Right renal cortex interstitium (tissue), 3 donors: ENCODE measurements around the gene PLRG1. TPM values are rescaled to one million over a fixed set of nuclear protein-coding genes. Genes with fewer than 3 reads are reported as not detected.
"Not testable (repeated sequence)": the region's sequence is repeated elsewhere in the genome, so short reads cannot be mapped to it uniquely, and the experiment has no call there.

ENCODE experiments used
- DNase-seq, 3 donors: peaks; one replicate each; pipeline ENCODE4 v3.0.0-alpha.2; 2013; ENCODE audit warnings: low read depth in 3 of 3, low spot score in 2 of 3
- polyA plus RNA-seq, 3 donors: library from polyadenylated mRNA; unstranded; fragments of 120-200 nt; gene quantifications; one replicate each; pipeline ENCODE4 v1.2.1, GENCODE V29; 2013; ENCODE audit not compliant: insufficient read length in 3 of 3

The PLRG1 gene
- polyA plus RNA-seq: 100 to 1,000 TPM; 116 to 126 (median 125) TPM

DNA sequence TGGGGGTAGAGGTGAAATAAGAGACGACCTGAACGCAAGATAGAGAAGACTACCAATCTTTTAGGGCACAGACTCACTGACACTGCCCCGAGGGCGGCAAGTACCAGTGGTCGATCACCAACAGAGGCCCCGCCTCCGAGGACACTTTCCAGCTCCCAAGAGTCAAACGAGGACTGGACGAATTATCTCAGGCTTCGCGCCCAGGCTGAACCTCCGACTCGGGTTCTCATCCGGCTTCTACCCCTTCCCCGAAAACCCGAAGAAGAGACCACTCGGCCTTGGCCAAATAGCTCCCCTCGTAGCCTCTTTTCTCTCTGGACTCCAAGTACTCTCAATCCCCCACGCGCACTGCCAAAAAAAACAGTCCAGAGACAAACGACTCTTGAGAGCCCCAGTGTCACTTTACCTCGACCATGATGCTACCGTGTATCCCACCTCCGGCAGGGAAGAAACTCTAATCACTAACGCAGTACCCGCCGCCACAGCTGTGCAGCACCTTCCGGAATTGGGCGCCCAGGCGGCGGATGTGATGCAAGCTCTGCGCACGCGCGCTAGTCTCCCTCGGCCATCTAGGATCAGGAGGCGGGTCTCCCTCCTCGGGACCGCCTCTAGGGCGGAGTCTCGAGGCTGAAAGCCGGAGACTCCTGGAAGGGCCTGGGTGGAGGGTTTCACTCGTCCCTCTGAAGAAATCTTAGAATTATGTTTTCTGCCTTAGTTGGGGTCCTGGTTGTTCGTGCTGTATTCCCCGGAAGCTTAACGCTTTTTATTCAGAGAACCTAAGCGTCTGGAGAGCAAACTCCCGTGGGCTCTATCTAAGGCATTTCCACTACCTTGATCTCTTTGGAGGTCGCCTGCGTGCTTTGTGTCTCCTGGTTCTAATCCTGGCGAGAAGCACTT, at the start of gene PLRG1:
PLRG1 (minus strand) TSS at position 507 of the 897 bp plus-strand sequence; CDS start at position 415, 92 bp downstream.
- DNase-seq: peak; percentile 91 to 96 (median 95)

DNA sequence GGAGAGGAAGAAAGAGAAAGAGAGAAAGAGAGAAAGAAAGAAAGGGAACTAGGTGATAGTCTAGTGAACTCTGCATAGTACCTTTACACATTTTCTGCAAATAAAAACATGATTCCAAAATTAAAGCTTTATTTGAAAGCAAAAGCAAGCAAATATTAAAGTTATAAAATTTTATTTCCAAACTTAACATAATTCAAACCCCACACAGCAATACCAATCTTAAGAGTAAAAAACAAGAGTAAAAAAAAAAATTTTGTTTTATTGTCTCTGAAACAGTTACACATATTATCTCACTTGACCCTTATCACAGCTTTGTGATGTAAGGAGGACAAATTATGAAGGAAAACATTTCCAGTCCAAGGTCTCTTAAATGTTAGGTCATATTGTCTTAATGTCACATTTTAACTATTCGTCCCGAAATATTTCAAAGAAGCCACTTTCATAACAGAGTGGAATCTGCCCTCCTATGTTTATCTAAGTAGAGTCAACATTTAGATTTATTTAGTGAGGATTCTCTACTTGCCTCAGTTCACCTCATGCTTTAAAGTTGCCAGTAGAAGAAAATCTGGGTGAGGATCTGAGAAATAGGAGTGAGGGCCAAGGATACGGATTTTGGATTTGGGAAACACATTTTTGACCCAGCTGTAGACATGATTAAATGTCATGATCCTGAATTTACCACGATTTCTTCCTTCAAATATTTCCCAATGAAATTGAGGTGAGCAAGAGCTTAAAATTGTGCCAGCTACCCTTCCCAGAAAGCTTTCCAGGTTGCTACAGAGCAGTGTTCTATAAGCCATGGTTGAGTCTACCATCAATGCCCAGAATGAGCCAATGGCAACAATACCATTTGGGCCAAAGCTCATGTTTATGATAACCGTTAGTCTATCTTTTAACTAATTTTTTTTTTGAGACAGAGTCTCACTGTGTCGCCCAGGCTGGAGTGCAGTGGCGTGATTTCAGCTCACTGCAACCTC, 47.9 kb upstream of the PLRG1 start:
- no peak for DNase-seq

DNA sequence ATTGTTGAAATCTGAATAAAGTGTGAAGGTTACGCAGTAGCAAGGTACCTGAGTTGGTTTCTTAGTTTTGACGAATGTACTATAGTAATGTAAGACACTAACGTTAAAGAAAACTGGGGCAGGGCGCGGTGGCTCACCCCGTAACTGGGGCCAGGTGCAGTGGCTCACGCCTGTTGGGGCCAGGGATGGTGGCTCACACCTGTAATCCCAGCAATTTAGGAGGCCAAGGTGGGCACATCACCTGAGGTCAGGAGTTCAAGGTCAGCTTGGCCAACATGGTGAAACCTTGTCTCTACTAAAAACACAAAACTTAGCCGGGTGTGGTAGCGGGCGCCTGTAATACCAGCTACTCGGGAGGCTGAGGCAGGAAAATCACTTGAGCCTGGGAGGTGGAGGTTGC, 47.1 kb upstream of the PLRG1 start:
- not testable (repeated sequence) for DNase-seq

DNA sequence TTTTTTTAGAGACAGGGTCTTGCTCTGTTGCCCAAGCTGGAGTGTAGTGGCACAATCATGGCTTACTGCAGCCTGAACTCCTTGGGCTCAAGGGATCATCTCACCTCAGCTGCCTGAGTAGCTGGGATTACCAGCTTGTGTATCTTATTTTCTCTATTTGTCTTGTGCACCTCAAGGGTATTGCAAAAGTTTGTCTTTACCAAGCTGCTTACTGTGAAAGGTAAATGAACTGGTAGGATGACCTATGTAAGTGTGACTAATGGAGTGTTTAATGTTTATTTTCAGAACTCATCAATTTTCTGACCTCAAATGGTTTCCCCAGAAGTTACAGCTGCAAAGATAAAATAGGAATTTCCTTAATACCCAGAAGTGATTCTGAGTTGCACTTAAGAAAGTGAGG, 45.6 kb upstream of the PLRG1 start:
- no peak for DNase-seq

DNA sequence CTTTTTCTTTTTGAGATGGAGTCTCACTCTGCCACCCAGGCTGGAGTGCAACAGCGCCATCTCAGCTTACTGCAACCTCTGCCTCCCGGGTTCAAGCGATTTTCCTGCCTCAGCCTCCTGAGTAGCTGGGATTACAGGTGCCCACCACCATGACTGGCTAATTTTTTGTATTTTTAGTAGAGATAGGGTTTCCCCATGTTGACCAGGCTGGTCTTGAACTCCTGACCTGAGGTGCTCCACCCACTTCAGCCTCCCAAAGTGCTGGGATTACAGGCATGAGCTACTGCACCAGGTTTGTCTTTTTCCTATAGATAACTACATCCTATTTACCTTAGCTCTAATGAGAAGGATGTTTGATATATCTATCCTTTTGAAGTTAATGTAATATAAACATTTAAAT, 44.1 kb upstream of the PLRG1 start:
- not testable (repeated sequence) for DNase-seq

DNA sequence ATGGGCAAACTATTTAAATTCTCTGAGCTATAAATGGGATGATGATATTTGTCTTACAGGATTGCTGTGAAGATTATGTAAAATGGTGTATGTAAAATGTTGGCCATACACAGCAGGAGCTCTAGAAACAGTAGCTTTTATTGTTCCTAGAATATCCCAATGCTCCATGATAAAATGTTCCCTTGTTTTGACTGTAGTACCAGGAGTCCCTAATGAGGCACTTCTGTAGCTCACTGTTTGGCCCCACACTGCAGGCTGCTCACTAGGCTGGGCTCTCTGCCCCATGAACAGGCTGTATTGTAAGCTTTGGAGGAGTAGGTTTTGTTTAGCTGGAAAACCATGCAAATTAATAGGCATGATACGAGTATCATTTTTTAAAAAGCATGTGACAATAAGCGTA, 43.7 kb upstream of the PLRG1 start:
- no peak for DNase-seq

DNA sequence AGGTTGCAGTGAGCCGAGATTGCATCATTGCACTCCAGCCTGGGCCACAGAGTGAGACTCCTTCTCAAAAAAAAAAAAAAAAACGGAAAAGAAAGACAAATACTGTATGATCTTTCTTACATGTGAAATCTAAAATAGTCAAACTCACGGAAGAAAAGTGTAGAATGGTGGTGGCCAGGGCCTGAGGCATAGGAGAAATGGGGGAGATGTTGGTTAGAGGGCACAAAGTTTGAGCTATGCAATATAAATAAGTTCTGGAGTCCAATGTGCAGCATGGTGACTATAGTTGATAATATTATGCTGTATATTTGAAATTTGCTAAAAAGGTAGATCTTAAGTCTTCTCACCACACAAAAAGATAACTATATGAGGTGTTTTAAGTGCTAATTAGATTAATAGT, 41.7 kb upstream of the PLRG1 start:
- no peak for DNase-seq

DNA sequence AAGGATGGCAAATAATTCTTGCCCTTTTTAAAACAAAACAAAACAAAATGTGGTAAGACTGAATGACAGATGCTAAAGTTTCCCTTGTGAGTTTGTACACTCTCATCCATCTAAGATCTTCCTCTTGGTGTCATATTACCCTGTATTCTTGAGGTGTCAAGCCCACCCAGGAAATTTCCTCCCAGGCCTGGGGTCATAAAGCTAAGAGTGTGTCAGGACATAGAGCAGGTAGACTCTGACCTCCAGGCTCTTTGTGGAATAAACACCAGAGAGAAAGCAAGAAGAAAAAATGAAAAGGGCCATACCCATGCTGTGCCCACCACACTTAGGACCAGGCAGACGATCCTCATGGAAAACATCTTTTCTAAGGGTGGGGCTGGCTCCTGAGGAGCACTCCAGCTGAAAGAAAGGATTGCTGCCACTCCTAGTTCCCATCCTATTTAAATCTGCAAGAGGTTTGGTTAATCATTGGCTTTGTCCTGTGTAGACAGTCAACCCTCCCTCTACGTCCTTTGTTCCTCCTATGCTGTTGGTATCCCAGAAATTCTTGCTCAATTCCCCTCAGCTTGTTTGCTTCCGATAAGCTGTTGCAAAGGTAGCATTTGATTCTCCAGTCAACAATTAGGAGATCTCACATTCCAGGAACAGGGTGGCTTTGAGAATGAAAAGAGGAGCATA, 40.3 kb upstream of the PLRG1 start, which contains the start of gene FGA:
FGA (minus strand) TSS at position 414 of the 678 bp plus-strand sequence; CDS start at position 359, 55 bp downstream.
- no peak for DNase-seq

DNA sequence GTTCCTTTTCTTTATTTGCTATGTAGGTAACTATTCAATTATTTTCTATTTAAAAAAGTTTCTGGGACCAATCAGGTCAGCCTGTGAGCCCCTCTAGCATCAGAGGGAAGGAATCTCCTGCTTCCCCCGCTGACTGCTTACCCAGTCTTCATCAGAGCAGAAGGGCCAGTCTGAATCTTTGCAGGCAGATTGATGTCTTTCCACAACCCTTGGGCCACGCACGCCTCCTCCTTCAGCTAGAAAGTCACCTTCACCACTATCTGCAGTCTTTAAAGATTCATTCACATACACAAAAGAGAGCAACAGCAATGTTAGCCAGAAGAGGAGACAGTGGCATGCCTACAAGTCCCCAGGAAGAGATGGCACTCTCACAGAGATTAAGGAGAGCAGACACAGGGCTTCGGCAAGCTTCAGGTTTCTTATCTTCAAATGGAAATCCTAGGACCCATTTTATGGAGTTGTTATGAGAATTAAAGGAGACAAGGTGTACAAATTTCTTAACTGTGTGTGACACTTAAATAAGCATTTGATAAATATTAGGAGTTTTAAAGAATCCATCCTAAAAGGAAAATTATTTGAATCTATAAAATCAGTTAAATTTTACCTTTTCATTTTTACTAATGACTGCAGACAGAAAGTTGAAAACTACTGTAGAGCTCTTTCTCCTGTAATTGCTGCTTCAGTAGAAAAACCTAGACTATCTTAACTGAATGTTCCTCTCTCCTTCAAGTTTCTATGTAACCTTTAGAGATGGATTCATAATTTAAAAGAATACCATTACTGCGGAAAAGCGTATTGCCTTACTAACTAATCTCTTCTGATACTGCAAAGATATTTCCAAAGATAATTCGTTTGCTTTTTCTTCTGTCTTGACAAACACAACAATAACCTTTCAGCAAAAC, 39.3 kb upstream of the PLRG1 start:
- no peak for DNase-seq

DNA sequence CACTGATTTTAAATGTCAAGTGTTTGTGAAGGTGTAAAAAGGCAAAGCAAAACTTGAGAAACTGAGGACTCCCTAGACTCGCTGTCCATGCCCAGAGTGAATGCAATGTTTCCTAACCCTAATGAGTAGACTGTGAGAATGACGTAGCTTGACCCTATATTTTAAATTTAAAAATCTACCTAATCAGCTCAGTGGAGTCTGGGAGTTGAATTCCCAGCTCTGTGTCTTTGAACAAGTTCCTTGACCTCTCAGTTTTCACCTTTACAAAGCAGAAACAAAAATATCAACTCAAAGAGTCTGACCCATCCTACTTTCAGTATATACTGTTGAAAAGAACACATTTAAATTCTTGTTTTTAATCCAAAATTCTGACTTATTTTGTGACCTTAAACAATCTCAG, 38.0 kb upstream of the PLRG1 start:
- no peak for DNase-seq

DNA sequence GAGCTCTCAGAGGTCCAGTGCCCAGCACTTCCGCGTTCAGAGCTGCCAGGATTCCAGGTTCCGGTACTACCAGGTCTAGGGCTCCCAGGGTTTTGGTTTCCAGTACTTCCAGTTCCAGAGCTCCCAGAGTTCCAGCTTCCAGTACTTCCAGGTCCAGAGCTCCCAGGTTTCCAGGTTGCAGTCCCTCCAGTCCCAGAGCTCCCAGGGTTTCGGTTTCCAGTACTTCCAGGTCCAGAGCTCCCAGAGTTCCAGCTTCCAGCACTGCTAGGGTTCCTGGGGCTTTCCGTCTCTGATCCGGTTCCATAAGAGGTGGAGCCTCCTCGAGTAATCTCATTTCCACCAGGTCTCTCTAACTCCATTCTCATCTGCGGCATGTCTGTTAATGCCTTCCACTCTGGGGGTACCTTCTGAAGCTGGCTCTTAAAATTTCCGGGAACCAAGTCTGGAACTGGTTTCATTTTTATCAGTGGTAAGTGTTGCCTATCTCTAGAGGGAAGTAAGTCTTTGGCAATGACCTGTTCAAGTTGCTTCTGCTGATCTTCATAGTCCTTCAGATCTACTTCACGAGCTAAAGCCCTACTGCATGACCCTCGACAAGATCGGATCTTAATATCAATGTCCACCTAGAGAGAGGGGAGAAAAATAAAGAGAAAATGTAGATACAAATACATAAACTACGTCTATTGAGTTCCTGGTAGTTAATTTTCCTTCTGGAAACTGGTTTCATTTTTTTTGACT, 36.3 kb upstream of the PLRG1 start:
- no peak for DNase-seq

DNA sequence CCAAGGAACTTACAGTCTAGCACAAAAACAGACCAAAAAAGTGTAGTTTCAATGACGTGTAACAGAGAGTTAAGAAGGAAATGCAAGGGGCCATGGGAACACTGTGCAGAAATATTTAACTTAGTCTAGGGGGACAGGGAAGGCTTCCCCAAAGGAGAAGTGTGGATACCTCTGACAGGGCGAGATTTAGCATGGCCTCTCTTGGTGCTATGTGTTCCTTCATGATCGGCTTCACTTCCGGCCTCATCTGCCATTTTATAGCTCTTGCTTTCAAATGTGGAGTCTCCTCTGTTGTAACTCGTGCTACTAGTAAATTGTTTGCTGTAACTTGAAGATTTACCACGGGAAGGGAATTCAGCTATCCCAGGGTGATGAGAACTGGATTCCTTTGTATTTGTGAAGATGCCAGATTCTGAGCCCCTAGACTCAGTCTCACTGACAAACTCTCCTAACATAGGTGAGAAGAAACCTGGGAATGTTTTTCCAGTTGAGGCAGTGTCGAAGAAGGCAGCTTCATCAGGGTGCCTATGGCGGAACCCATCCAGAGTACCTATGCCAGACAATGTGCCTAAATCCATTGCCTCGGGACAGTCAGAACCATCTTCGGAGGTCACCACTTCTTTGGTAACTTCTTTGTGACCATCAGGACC, 35.3 kb upstream of the PLRG1 start:
- no peak for DNase-seq

DNA sequence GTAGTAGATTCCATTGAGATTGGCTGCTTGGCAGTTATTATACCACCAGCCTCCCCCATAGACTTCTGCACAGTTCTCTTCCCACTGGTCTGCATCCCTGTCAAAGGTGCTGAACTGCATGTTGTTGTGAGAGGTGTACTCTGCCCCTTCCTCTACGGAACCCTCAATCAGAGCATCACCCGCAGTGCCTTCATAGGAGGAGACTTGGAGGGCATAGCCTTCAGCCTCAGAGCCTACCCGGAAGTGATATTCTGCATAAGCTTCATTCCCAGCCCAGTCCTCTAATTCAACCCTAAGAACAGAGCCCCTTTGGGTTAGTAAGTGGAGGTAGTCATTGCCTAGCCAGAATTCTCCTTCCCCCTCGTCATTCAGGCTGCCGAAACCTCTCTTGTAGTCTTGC, 34.1 kb upstream of the PLRG1 start:
- no peak for DNase-seq

DNA sequence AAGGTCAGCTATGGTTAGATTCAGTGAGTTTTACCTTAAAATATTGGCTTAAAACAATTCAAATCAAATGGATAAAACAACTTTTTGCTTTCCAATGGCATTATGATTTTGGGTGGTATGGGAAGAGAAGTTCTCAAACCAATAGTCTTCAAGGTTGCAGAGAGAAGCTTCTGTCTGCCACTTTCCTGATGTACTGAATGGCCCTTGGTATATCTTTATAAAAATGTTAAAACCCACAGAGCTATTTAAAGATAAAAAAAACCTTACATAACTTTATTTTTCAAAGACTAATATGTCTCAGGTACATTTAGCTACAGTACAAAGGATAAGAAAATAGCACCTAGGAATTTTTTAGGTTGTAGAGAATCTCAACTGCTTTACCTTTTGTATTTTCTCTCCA, 33.5 kb upstream of the PLRG1 start:
- DNase-seq: no peak

DNA sequence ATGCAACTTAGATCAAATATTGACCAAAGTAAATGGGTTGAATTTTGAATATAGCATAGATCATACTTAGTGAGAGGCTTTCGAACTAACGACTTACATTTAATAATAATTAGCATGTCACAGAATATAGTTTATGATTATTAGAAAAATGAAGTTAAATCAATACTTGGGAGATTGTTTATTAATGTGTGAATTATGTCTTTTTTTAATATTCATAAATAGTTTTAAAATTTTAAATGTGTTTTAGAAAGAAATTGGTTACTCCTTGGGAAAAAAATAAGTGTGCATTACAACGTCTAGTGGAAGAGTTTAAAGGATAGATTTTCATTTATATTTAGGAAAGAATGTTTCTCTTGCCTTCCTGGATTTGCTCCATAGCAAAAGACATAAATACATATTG, 33.0 kb upstream of the PLRG1 start:
- DNase-seq: no peak

DNA sequence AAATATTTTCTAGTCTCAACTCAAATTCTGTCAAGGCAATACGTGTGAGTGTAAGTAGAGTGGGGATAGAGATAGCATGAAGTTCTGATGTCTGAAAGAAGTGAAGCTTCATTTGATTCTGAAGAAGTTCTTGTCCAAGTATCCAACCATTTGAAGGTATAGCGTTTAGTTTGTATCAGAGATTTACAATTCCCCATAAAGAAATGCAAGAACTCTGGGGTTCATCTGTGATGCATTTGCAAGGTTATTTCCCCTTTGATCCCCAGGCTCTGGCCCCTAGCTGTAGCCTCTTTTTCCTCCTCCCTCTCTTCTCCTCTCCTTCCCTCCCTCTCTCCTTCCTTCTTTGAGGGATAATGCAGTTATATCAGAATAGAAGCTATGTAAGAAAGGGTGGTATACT, 32.5 kb upstream of the PLRG1 start:
- no peak for DNase-seq

DNA sequence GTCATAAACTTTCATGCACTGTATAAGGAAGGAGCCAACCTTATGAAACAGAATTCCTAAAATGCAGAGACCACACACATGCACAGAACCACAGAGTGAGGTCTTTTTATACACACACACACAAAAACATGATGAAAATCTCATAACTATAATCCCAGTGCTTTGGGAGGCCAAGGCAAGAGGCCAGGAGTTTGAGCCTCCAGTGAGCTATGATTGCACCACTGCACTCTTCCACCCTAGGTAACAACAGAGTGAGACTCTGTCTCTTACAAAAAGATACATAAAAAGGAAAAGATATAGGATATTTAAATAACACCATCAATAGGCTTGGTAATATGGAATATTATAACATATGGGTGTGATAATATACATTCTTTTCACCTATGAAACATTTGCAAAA, 29.7 kb upstream of the PLRG1 start:
- no peak for DNase-seq

DNA sequence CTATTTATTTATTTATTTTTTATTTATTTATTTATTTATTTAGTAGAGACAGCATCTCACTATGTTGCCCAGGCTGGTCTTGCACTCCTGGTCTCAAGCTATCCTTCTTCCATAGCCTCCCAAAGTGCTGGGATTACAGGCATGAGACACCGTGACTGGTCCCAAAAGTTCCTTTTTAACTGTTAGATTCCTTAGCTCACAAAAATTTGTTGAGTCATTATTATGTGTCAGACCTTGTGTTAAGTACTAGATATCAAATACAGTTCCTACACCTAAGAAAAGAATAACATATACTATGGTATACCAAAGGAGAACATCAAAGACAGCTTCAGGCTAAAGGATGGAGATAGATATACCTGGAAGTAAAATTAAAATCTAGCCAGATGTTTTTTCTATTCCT, 28.7 kb upstream of the PLRG1 start:
- DNase-seq: no peak
